NCI-H69 (cell line): Measurements from ENCODE around the gene LRRC15.

Experiments
- DNase-seq: peaks from one replicate; lab custom pipeline; 2025; lab: John Stamatoyannopoulos, UW

The LRRC15 gene

DNA sequence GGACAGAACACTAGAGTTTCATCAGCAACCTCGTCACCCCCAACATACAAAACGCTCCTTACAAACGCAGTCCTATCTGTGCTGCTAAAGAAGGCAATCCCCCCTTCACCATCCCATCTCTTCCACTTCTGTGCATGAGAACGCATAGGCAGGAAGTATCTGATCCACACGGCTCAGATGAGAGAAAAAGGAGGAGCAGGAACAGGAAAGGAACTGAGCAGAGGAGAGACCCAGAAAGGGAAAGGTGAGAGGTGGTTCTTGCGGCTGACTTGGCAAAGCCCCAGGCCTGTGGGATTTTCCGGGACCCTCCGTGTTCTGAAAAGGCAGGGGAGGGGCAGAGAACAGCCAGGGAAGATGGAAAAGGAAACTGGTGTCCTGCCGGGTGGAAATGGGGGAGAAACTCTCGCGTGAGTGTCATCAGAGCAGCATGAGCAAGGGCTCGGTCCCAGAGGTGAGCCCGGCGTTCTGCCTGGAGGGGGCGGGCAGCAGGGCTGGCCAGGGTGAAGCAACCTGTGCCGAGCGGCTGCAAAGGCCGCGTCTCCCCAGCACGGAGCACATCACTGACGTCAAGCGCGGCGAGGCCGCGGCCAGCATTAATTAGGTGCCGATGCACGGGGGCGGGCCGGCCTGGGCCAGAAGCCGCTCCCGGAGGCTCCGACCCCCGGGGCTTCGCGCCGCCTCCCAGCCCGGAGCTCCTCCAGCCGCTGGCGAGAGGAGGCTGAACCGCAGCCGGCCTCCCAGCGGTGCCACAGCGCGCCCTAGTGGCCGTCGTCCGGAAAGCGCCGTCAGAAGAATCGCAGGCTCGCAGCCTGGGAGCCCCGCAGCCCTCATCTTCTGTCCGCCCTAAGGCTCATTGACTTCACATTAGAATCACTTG is 54.2 kb downstream of the LRRC15 start:
- DNase-seq = peak; percentile 96

DNA sequence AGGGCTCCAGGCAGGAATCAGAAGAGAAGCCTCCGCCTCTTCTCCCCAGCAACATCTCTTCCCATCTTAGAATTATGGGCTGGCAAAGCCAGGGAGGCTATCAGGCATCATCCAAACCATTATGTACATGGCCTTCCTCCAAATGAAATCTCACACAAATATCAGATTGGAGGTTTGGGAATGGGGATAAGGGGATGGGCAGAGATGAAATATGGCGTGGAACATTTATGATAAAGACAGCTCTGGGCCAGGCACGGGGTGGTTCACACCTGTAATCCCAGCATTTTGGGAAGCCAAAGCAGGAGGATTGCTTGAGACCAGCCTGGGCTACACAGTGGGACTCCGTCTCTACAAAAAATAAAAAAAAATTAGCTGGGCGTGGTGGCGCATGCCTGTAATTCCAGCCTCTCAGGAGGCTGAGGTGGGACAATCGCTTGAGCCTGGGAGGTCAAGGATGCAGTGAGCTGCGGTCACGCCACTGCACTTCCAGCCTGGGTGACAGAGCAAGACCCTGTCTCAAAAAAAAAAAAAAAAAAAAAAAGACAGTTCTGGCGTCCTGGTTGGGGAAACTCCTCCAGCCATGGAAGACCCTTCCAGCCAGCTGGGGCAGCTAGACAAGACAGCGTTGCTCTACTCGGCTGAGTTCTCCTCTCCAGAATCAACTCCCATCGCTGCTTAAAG is 55.0 kb downstream of the LRRC15 start:
- DNase-seq = peak; percentile 42

DNA sequence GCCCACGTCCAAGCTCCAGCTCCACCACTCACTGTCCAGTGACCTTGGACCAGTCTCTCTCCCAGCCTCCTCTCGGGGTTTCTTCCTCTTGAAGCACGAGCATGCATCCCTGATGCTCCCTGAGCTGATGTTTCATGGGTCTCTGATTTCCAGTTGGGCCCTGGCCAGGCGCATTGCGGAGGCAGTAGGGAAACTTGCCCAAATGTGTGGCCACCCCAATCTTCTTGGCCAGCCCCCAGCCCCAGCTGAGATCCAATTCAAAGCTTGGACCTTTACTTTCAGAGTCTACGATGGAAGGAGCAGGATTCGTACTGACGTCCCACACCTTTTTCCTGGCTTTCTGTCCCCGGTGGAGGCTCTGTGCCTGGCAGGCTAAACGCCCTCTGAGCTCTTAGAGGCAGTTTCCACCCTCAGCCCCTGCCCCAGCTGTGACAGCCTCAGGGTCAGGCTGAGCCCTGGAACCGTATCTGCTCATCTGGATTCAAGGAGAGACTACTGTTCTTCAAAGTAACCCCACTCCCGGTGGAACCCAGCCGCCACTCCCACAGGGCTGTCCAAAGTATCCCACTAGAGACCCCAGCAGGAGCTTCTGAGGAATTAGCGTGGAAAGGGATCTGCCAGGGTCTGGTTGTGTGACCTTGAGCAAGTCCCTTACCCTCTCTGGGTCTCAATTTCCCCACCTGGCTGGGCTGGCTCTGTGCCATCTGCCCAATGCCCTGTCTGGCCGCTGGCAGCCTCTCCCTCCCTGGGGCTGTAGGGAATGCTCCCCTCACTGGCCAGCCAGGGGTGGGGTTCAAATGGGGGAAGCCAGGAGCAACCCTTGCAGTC is 55.8 kb downstream of the LRRC15 start:
- DNase-seq = peak; percentile 61

DNA sequence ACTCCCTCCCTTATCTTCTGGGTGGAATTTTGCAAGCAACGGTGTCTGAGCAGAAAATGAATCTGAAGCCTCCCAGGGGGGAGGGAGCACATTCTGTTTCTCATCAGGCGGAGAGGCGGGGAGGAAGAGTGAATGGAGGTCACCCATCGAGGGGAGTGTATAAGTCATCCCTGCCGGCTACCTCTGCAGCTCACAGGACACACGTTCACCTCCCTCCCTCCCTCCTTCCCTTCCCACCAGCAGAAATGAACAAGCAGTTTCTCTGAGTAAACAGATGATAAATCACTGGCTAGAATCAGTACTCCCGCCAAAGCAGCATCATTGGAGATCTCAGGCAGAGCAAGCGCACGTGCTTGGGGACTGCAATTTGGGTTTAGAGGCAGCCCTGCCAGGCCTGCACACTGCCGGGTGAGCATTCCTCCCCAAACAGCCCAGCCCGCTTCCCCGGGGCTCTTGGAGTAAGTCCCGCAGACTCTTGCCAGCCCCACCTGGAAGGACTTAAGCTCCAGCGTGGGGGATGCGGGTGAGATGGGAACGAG is 56.7 kb downstream of the LRRC15 start:
- DNase-seq = peak; percentile 92

DNA sequence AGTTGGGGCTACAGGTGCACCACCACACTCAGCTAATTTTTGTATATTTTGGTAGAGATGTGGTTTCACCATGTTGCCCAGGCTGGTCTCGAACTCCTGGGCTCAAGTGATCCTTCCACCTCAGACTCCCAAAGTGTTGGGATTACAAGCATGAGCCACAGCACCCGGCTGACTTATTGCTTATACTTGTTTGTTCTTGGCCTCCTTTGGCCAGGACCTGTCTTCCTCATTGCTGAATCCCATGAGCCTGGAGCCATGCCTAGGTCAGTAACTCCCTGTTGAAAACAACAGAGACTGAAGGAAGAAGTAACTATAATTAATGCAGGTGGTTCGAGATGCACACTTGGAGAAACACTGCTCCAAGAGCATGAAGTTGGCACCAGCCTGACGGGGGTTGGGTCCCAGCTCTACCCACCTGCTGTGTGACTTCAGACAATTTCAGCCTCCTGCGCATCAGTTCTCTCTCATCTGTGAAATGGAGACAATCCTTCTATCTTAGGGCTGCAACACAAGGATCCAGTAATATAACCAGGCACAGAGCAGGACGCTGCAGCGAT is 57.3 kb downstream of the LRRC15 start:
- DNase-seq = peak; percentile 67

DNA sequence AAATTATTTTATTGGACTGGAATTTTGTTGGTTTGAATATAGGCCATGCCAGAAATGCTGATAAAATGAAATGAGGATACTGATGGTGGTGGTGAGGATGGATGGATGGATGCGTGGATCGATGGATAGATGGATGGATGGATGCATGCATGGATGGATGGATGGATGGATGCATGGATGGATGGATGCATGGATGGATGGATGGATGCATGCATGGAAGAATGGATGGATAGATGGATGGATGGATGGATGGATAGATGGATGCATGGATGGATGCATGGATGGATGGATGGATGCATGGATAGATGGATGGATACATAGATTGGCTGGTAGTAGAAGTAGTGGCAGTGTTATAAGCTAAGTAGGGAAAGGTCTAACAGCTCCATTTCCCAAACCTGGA is 58.5 kb downstream of the LRRC15 start:
- no peak for DNase-seq

DNA sequence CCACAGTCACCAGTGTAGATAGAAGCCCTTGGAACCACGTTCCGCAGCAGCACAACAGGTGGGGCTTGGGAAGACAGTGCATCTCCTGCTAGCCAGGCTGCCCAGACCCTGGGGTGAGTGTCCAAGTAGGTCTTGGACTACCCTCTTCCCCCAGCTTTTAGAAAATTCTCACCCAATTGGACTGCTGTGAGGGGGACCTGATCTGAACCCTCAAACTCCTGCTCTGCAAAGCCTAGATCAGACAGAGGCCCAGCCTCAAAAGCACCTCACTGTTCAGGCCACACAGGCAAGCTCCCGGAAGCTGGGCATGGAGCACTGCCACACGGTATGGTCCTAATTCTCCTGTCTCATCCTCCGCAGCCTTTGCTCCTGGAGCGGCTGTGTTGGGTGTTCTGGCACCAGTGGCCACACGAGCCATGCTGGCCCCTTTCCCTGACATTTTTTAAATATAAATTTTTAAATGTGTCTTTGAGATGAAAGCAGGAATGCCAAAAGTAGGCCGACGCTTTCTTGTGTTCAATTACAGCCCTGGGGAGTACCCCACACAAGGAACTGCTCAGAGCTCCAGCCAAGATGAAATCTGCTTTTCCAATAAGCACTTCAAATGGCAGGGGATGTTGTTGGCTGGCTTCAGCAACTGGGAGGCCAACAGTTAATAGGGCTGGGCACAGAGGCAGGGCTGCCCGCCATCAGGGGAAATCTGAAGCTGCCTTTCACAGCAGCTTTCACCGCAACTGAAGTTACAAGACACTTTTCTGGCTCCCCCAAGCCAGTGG is 59.3 kb downstream of the LRRC15 start:
- no peak for DNase-seq

DNA sequence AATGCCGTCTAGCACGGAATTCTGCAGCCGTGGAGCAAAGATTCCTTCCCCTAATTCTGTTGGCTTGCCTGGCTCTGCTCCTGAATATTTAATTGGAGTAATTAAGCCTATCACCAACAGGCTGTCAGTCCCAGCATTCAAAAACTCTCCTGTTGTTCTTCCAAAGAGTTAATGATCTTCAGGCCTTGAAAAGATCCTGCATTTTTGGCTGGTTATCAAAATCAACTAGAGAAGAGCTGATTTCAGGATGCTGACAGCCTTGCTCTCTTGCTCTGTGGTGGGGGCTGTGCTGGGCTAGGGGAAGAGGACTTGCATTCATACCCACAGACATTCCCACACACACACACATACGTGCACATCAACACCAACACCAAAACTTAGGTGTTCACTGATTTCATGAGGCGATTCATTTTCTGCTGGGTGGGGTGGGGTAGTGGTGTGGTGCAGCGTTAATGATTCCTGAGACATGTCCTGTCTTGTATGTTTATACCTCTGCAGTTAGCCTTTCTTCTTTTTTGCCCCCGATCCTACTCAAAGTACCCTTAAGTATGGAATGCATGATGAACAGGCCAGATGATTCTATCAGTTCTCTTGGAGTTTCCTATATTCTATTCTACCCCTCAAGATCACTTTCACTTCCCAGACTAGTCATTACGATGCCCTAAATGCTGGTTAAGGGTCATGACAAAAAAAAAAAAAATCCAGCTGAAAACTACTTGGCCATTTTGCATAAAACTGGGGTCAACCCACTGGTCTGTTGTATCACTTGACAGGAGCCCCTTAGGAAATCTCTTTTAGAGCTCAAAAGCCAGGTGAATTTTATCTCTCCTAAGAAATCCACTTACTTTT is 60.7 kb downstream of the LRRC15 start:
- peak; percentile 72 for DNase-seq

DNA sequence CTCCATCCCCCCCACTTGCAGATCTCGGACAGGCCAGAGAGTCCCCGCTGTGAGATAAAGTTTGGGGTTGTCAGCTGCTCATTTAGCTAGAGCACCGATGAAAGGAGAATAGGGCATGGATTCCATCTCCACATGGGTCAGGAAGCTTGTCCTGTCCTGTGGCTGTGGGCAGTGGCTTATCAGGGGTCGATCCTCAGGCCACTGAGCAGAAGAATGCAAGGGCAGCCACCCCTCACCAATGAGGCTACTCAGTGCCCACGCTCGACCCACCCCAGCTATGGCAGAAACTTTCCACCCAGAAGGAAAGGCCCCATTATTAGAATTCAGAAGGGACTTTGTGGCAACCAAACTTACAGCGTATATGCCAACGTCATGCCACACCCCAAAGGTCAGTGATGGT is 61.7 kb downstream of the LRRC15 start:
- no peak for DNase-seq

DNA sequence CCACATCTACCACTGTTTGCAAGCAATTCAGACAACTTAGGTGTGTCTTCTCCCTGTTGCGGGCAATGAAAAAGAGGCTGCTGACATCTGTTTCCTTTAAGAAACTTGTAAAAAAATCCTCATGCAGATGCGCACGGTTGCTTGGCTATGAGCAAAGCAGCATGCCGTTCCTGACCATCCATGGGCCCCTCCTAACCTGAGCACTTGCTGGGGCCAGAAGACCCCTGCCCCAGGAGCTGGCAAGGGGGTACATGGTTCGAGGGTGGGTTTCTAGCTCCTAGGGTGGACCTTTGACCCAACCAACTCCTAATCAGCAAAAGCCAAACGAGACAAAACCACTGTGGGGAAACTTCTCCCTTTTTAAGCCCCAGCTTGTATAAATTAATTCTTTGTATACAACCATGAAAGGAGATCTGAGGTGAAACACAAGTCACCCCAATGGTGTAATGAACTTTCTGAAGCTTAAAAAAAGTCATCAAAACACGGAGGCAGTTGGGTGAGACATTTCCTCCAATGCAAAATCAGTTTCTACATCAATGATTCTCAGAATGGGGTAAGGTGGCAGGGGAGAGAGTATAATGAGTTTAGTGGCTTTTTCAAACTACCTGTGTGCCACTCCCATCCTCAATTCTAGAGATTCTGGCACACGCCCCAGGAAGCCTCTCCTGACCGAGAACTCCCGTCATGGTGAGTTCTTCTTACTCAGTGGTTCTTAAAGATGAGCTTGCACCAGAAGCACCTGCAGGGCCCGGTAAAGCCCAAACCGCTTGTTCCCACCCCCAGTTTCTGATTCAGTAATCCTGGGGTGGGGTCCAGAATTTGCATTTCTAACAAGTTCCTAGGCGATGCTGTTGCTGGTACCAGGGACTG is 62.5 kb downstream of the LRRC15 start:
- DNase-seq = no peak

DNA sequence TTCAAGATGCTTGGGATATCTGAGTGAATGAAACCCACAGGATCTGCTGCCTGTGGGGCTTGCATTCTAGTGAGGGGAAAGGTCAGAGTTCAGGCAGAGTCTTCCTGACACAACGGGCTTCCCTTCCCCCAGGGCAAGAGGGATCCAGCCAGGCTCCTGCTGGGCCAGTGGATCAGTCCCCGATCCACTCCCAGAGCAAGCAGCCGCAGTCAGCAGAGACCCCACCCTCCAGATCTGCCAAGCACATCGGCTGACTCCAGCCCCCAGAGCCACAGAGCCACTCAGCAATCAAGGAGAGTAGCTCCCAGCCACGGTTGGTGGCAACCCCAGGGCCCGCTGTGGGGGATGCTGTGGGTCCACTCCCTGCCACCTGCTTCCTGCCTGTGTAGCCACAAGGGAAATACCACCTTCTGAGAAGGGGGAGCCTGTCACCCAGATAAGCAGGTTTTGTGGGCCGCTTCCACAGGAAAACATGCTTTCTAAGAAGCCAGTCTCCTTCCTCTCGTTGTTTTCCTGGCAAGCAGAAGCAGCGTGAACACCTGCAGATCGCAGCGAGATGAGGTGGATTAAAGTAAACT is 63.3 kb downstream of the LRRC15 start:
- peak; percentile 80 for DNase-seq

DNA sequence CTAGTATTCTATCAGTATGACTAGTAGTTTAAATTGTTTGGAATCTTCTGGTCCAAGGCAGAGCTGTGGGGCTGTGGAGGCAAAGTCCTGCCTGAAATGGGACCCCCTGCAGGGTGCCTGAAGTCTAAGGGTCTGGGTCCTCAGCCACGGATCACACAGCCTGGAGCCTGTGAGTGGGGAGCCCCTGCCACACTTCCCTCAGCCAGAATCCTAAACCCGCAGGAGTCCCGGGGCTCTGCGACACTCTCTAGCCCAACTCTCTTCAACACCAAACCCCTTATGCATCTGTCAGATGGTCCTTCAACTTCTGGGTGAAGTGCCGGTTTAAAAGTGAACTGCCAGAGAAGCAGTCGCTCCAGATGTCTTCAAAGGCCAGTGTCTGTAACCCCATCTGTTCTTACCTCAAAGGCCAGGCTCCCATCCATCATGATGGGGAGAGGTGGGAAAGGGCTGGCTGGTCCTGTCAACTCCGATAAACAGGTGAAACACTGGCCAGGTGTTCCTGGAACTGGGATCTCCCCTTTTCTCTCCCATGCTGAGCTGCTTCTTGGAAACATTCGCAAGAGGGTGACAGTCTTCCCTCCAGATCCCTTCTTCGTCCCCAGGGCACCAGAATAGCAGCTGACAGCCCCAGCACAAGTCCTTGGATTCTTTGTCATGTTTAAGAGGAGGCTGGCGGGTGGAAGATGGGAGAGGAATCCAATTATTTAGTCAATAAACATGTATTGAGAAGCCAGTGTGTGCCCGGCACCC is 64.0 kb downstream of the LRRC15 start:
- peak; percentile 37 for DNase-seq
